ENCODE measurements around the gene SLC25A30. TPM values are rescaled to one million over a fixed set of nuclear protein-coding genes. Genes with fewer than 3 reads are reported as not detected.
A peak's percentile ranks its signal among the peaks of the same experiment; 100 is the strongest.

Gene SLC25A30
- total and polyA plus RNA-seq, 2 of the 13 experiments (the other 11 are each of a cell fraction or from before 2014, with no cell fraction given) = 19.6 to 22.5 TPM

- Histone ChIP-seq H3K36me3 (replicated peaks in 1 of 2; ENCODE audit: control insufficient read depth in 1 of 2, insufficient read depth in 2 of 2, low read length in 2 of 2) (no peaks in the 10 kb centered on the region), H3K9me3 (ENCODE audit: low read length) (no peaks in the 10 kb centered on the region), H3K79me2 (ENCODE audit: insufficient read depth, low read length) (no peaks in the 10 kb centered on the region), H2AFZ (ENCODE audit: low read length) (no peak overlapping the region), H3K27ac (ENCODE audit: extremely low read length, insufficient read depth, low read length) (peak overlapping the region; percentile 95), H4K20me1 (ENCODE audit: insufficient read depth, low read length) (no peaks in the 10 kb centered on the region), H3K4me2 (ENCODE audit: low read depth, low read length) (no peak overlapping the region), H3K9ac (ENCODE audit: insufficient read depth, low read depth, low read length) (peak overlapping the region; percentile 65; the same call in 1 of the 2 replicates), H3K4me1 (ENCODE audit: insufficient read depth, low read length) (peaks cover 95% of the 10 kb centered on the region), H3K4me3 (replicated peaks in 1 of 3; ENCODE audit: insufficient read depth in 1 of 3, low read depth in 2 of 3, low read length in 3 of 3) (no peak overlapping the region), H3K27me3 (ENCODE audit: control insufficient read depth in 1 of 2, insufficient read depth in 2 of 2, low read length in 2 of 2) (no peaks in the 10 kb centered on the region)
- DNase-seq (ENCODE audit: low spot score) (no peak), FAIRE-seq (no peak), ATAC-seq (no peak)
- WGBS (ENCODE audit: low lambda C conversion rate) = 94% methylated on average over 7 of the region's 7 CpGs
- intact Hi-C loops (cut with micrococcal nuclease; ENCODE audit: unreplicated experiment) (no loop called here), in situ Hi-C loops (cut with HindIII; ENCODE audit: extremely low pct_ligation_motif_present, low pct_unique_long_range_greater_than_20kb) (no loop called here)
- ChIA-PET POLR2A (interaction anchor here (1.8 to 2.0 kb wide), 5 partner anchors 13 to 105 kb away, joined by 11 to 62 read pairs (median 20); partner anchors contain the start of genes COG3, SLC25A30 and TPT1), CTCF (ENCODE audit: low intra/inter-chr PET ratio, low total read pairs) (no interaction called here)
- BruUV-seq (replicated peaks) = no TSS peak
- no peak for TF ChIP-seq ZNF431 (CRISPR knock-in tag; IDR thresholded peaks at IDR 0.05; ENCODE audit: borderline replicate concordance, low read depth)
- no peak for TF ChIP-seq ZNF501 (CRISPR knock-in tag; IDR thresholded peaks at IDR 0.05)
- TF ChIP-seq PATZ1 (CRISPR knock-in tag; IDR thresholded peaks at IDR 0.05) = peak; percentile 16; the same call in 1 of the 2 replicates
- no peak for TF ChIP-seq ZNF710 (CRISPR knock-in tag; IDR thresholded peaks at IDR 0.05; ENCODE audit: borderline replicate concordance)
- no peak for TF ChIP-seq DNMT1 (CRISPR knock-in tag; IDR thresholded peaks at IDR 0.05)
- TF ChIP-seq ZNF121 (CRISPR knock-in tag; IDR thresholded peaks at IDR 0.05) = 0 out of 2 replicates have a peak, but pooled peaks have one; percentile 11
- TF ChIP-seq HNRNPK (IDR thresholded peaks at IDR 0.05; ENCODE audit: low read depth, low read length, poor library complexity, severe bottlenecking) = no peak
- TF ChIP-seq USF2 (IDR thresholded peaks at IDR 0.05; ENCODE audit: low read depth, low read length) = no peak
- TF ChIP-seq USF2 (CRISPR knock-in tag; IDR thresholded peaks at IDR 0.05; ENCODE audit: borderline replicate concordance) = peak; percentile 11; the same call in 1 of the 2 replicates
- 0 out of 2 replicates have a peak, but pooled peaks have one; percentile 1 for TF ChIP-seq KDM5A (IDR thresholded peaks at IDR 0.05; ENCODE audit: borderline replicate concordance, low read length)
- no peak for TF ChIP-seq ZNF720 (CRISPR knock-in tag; IDR thresholded peaks at IDR 0.05)
- TF ChIP-seq POLR2G (IDR thresholded peaks at IDR 0.05; ENCODE audit: low read depth, low read length) = 0 out of 2 replicates have a peak, but pooled peaks have one; percentile 28
Observed at GRCh38 chr13:45446181-45446580, 28.0 kb upstream of the SLC25A30 start.

All from HepG2 (cell line).